HCT116 (cell line): ENCODE measurements around the gene CFAP99. TPM values are rescaled to one million over a fixed set of nuclear protein-coding genes. Genes with fewer than 3 reads are reported as not detected.

Experiments
- ATAC-seq: fragments of 200-7000 bp; cut with Tn5 transposase; 2 replicates; pipeline ENCODE4 v1.9.1; 2020; ENCODE audit warnings: mild to moderate bottlenecking, moderate library complexity
- BruUV-seq: library from RNA; stranded (reverse); fragments of 400-500 nt; replicated peaks from 2 replicates; lab custom pipeline; 2021; lab: Mats Ljungman, UMichigan
- CTCF ChIA-PET: fragments of 300-600 bp; sonication (Branson Sonifier 250); formaldehyde crosslinking; loops from one replicate; lab custom pipeline; 2021; ENCODE audit warnings: antibody characterized with exemption; lab: Charles Lee
- POLR2A ChIA-PET: fragments of 300-600, 350-600 bp; sonication (Branson Sonifier 250); formaldehyde crosslinking; loops from one replicate; lab custom pipeline; 2021; ENCODE audit warnings: antibody characterized with exemption; lab: Charles Lee
- RAD21 ChIA-PET, 2 experiments: fragments of 300-600 bp; sonication (Branson Sonifier 250); formaldehyde crosslinking; loops; one replicate each; lab custom pipeline; 2023; ENCODE audit warnings: low total read pairs in 2 of 2; ENCODE audit not compliant: uncharacterized antibody in 2 of 2, unreplicated experiment in 2 of 2, low non-redundant PET in 1 of 2; lab: Charles Lee
- DNase-seq: peaks from one replicate; pipeline ENCODE4 v3.0.0-alpha.2; 2010; ENCODE audit warnings: low read depth, low spot score
- H2AFZ ChIP-seq: fragments of 200-600 bp; shearing (Covaris generic), sonication (generic); 2 replicates; pipeline ENCODE4 v1.6.1; 2017; ENCODE audit warnings: low read depth, mixed run types, mixed read lengths, antibody characterized with exemption, low read length; ENCODE audit not compliant: poor library complexity, severe bottlenecking
- H3K27ac ChIP-seq: 2 replicates; pipeline ENCODE4 v1.5.1; 2012; ENCODE audit warnings: low read depth, low read length
- H3K27me3 ChIP-seq: fragments of 200-600 bp; sonication (generic); 2 replicates; pipeline ENCODE4 v1.6.1; 2016; ENCODE audit warnings: mixed run types, low read length, mixed read lengths; ENCODE audit not compliant: insufficient read depth
- H3K36me3 ChIP-seq, 2 experiments: fragments of 200-500 bp in 1 of 2; fragments of 200-600 bp in 1 of 2; sonication (Bioruptor generic) in 1 of 2; sonication (generic) in 1 of 2; 2 replicates each; pipeline versions ENCODE4 v1.5.1 to v1.6.1; 2014 to 2016; ENCODE audit warnings: low read length in 2 of 2, inconsistent platforms in 1 of 2, mixed read lengths in 1 of 2, mixed run types in 1 of 2; ENCODE audit not compliant: insufficient read depth in 2 of 2, control insufficient read depth in 1 of 2
- H3K4me1 ChIP-seq, 2 experiments: fragments of 200-600 bp in 1 of 2; sonication (generic) in 1 of 2; 2 replicates each; pipeline versions ENCODE4 v1.5.1 to v1.6.1; 2012 to 2017; ENCODE audit warnings: low read length in 2 of 2, inconsistent platforms in 1 of 2, mild to moderate bottlenecking in 1 of 2, mixed read lengths in 1 of 2, mixed run types in 1 of 2, moderate library complexity in 1 of 2; ENCODE audit not compliant: insufficient read depth in 2 of 2, control insufficient read depth in 1 of 2
- H3K4me2 ChIP-seq: fragments of 200-600 bp; sonication (generic); 2 replicates; pipeline ENCODE4 v1.6.1; 2017; ENCODE audit warnings: mixed run types, low read length, mixed read lengths
- H3K4me3 ChIP-seq, 2 experiments: fragments of 200-600 bp in 1 of 2; sonication (generic) in 1 of 2; replicated peaks in 1 of 2; 2 replicates each; pipeline ENCODE4 v1.5.1; 2011 to 2016; ENCODE audit warnings: low read length in 2 of 2, control low read depth in 1 of 2, low read depth in 1 of 2, mild to moderate bottlenecking in 1 of 2, mixed read lengths in 1 of 2, mixed run types in 1 of 2
- H3K79me2 ChIP-seq: fragments of 200-600 bp; sonication (generic); 2 replicates; pipeline ENCODE4 v1.6.1; 2017; ENCODE audit warnings: mild to moderate bottlenecking, mixed run types, low read length, moderate library complexity, mixed read lengths; ENCODE audit not compliant: insufficient read depth
- H3K9ac ChIP-seq: fragments of 200-600 bp; sonication (generic); 2 replicates; pipeline ENCODE4 v1.6.1; 2016; ENCODE audit warnings: low read length, mixed read lengths
- H3K9me2 ChIP-seq: fragments of 200-600 bp; sonication (generic), shearing (Covaris generic); 2 replicates; pipeline ENCODE4 v1.6.1; 2017; ENCODE audit warnings: mixed run types, mild to moderate bottlenecking, moderate library complexity; ENCODE audit not compliant: insufficient read depth
- H3K9me3 ChIP-seq, 2 experiments: fragments of 200-500 bp in 1 of 2; fragments of 200-600 bp in 1 of 2; sonication (Bioruptor generic) in 1 of 2; sonication (generic) in 1 of 2; 2 replicates each; pipeline ENCODE4 v1.6.1; 2014 to 2017; ENCODE audit warnings: low read length in 2 of 2, mixed read lengths in 2 of 2, inconsistent platforms in 1 of 2, low read depth in 1 of 2, mild to moderate bottlenecking in 1 of 2, mixed run types in 1 of 2, moderate library complexity in 1 of 2; ENCODE audit not compliant: control insufficient read depth in 1 of 2, insufficient read depth in 1 of 2
- H4K20me1 ChIP-seq: fragments of 200-600 bp; sonication (generic), shearing (Covaris generic); 2 replicates; pipeline ENCODE4 v1.6.1; 2017; ENCODE audit warnings: mixed run types, mild to moderate bottlenecking, moderate library complexity; ENCODE audit not compliant: insufficient read depth
- CBX3 ChIP-seq: IDR thresholded peaks from 2 replicates; pipeline ENCODE4 v1.6.1; 2012; ENCODE audit warnings: low read depth
- CEBPB ChIP-seq: IDR thresholded peaks from 2 replicates; pipeline ENCODE4 v1.6.1; 2012; ENCODE audit warnings: low read depth
- CTCF ChIP-seq, 3 experiments: fragments of 200-600 bp in 1 of 3; sonication (generic) in 1 of 3; IDR thresholded peaks in 2 of 3; conservative IDR thresholded peaks in 1 of 3; 2 replicates each; pipeline ENCODE4 v1.5.1; 2012 to 2017; ENCODE audit warnings: low read depth in 2 of 3, low read length in 2 of 3, antibody characterized with exemption in 1 of 3, borderline replicate concordance in 1 of 3, control low read depth in 1 of 3, mild to moderate bottlenecking in 1 of 3, mixed read lengths in 1 of 3, mixed run types in 1 of 3, moderate library complexity in 1 of 3; ENCODE audit not compliant: insufficient read depth in 1 of 3
- ELF1 ChIP-seq: IDR thresholded peaks from 2 replicates; pipeline ENCODE4 v1.6.1; 2012; ENCODE audit warnings: low read depth, borderline replicate concordance
- JUND ChIP-seq: IDR thresholded peaks from 2 replicates; pipeline ENCODE4 v1.6.1; 2012
- MAX ChIP-seq: IDR thresholded peaks from 2 replicates; pipeline ENCODE4 v1.6.1; 2012
- POLR2A ChIP-seq: IDR thresholded peaks from 2 replicates; pipeline ENCODE4 v1.7.0; 2011; ENCODE audit warnings: borderline replicate concordance; ENCODE audit not compliant: insufficient read depth, insufficient read length; ENCODE audit errors: extremely low read depth
- POLR2AphosphoS5 ChIP-seq: IDR thresholded peaks from 2 replicates; pipeline ENCODE4 v1.6.1; 2011; ENCODE audit warnings: mild to moderate bottlenecking, low read depth, low read length, moderate library complexity
- ZBTB33 ChIP-seq: IDR thresholded peaks from 2 replicates; pipeline ENCODE4 v1.6.1; 2011; ENCODE audit warnings: mild to moderate bottlenecking, low read length, moderate library complexity; ENCODE audit not compliant: insufficient replicate concordance; ENCODE audit errors: extremely low read depth
- ZNF274 ChIP-seq: fragments of 200-500 bp; sonication (Bioruptor generic); IDR thresholded peaks from 2 replicates; pipeline ENCODE4 v1.6.1; 2014; ENCODE audit warnings: mild to moderate bottlenecking, low read depth, low read length, inconsistent platforms
- intact Hi-C: fragments of 100-400 bp; cut with micrococcal nuclease; formaldehyde crosslinking; loops from 2 replicates; pipeline ENCODE4 v1.10.0; 2022
- total RNA-seq: library from RNA; stranded (reverse); gene quantifications from one replicate; pipeline ENCODE4 v1.2.1, GENCODE V29; 2021; ENCODE audit not compliant: unreplicated experiment

CFAP99 gene
- total RNA-seq, 1 experiment from 2014 or later: 0.42 TPM

DNA sequence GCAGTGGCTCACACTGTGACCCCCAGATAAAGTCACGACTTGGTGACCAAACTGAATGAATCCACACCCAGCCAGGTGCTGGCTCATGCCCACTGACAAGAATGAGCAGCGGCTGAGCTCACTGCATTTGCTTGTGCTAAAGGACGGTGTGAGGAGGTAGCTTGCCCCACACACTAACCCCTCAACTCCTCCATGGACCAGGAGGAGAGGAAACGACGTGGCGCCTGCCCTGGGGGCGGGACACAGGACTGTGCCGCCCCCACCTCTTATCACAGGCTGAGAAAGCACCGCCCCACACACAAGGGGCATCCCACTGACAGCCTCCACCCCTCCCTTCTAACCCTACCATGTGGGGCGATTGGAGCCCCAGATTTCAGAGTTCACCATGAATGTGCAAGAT lies 43.3 kb upstream of the CFAP99 start:
- no peak for TF ChIP-seq JUND
- TF ChIP-seq ZBTB33: no peak
- TF ChIP-seq CEBPB: no peak
- TF ChIP-seq POLR2A: no peak
- no peak for TF ChIP-seq ELF1
- TF ChIP-seq MAX: no peak
- no peak for TF ChIP-seq POLR2AphosphoS5
- no peak for TF ChIP-seq CTCF (IDR thresholded peaks at IDR 0.05 in 2 of 3, conservative IDR thresholded peaks at IDR 0.05 in 1 of 3; ENCODE audit: borderline replicate concordance in 1 of 3, insufficient read depth in 1 of 3, low read depth in 2 of 3, low read length in 2 of 3)
- no peak for TF ChIP-seq ZNF274
- no peak for TF ChIP-seq CBX3
- TF ChIP-seq, all 23 proteins: peak for 0
- no TSS peak for BruUV-seq

More for the DNA sequence above, 43.3 kb upstream of the CFAP99 start:
- no peaks in the 10 kb centered on the region for H3K79me2 ChIP-seq
- ChIA-PET CTCF (no interaction called here), POLR2A (no interaction called here), RAD21 (no interaction called here)
- H3K4me3 ChIP-seq: no peak overlapping the region
- no peak overlapping the region for H3K4me2 ChIP-seq
- no peaks in the 10 kb centered on the region for H3K27me3 ChIP-seq
- H2AFZ ChIP-seq: no peak overlapping the region
- H4K20me1 ChIP-seq: no peaks in the 10 kb centered on the region
- H3K9me3 ChIP-seq: no peaks in the 10 kb centered on the region
- no peaks in the 10 kb centered on the region for H3K9me2 ChIP-seq
- ATAC-seq (no peak), DNase-seq (no peak)
- H3K27ac ChIP-seq: no peak overlapping the region
- H3K4me1 ChIP-seq: 0 out of 4 replicates have a peak, but pooled peaks cover 0 to 3% of the 10 kb centered on the region in 2 experiments
- no peaks in the 10 kb centered on the region for H3K36me3 ChIP-seq
- no peak overlapping the region for H3K9ac ChIP-seq
- intact Hi-C loops: no loop called here
